ENCODE results near the gene PHF21B.
"Not testable (repeated sequence)": the region's sequence is repeated elsewhere in the genome, so short reads cannot be mapped to it uniquely, and the experiment has no call there.

The PHF21B gene

GRCh38 chr22:44961682-44962081 is 48.1 kb downstream of the PHF21B start:
- not testable (repeated sequence) for DNase-seq (ENCODE audit: low spot score)

GRCh38 chr22:44956840-44957767 is 52.7 kb downstream of the PHF21B start:
- no peak for DNase-seq (ENCODE audit: low spot score)

GRCh38 chr22:44955102-44955501 is 54.7 kb downstream of the PHF21B start:
- no peak for DNase-seq (ENCODE audit: low spot score)

DNA sequence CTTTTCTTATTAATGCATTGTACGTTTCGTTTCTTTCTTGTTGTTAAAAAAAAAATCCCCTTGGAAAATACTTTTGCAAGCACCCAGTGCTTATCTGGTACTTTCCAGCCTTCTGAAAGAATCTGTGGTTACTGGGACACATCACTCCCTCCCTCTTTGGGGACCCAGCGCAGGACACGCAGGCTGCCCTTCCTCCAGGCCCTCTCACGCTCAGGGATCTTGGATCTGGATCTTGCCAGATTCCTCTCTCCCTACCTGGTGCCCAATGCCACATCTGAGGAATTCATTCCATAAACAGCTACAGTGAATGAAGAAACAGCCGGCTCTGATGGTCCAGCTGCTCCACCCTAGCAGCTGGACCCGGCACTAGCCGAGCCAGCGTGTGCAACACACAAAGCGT is 55.7 kb downstream of the PHF21B start:
- no peak for DNase-seq (ENCODE audit: low spot score)

GRCh38 chr22:44952863-44953746 is 56.7 kb downstream of the PHF21B start:
- DNase-seq (ENCODE audit: low spot score): no peak

DNA sequence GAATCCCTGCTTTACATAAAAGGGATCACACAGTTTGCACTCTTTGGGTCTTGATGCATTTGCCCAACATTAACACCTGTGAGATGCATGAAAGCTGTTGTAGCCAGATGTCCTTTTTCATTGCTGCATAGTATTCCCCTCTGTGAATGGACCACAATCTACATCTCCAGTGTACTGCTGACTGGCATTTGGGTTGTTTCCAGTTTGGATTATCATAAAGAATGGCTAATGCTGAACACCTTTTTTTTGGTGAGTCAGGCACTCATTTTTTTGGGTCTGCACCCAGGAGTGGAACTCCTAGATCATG is 58.3 kb downstream of the PHF21B start:
- no peak for DNase-seq (ENCODE audit: low spot score)

DNA sequence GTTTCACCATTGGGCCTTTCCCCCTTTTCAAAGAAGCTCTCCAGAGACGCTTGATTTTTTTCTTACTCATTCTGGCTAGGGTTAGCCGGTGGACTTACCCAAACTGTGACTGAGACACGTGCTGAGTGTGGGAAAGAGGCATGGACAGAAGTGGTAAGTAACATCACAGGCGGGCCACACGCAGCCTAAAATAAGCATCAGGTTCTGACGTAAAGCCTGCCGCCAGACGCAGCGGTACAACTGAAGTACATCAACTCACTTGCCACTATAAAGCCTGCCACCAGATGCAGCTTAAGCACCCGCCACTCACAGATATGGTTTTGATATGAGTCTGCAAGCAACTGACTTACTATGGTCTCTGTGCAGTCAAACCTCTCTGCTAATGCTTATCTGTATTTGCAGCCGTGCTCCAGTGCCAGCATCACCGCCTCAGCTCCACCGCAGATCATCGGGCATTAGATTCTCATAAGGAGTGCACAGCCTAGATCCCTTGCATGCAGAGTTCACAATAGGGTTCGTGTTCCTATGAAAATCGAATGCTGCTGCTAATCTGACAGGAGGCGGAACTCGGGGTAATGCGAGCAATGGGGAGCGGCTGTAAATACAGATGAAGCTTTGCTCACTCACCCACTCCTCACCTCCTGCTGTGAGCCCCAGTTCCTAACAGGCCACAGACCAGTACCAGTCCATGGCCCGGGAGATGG is 58.8 kb downstream of the PHF21B start:
- no peak for DNase-seq (ENCODE audit: low spot score)

GRCh38 chr22:44947846-44948245 is 62.0 kb downstream of the PHF21B start:
- DNase-seq (ENCODE audit: low spot score): no peak

GRCh38 chr22:44947049-44947448 is 62.8 kb downstream of the PHF21B start:
- no peak for DNase-seq (ENCODE audit: low spot score)

GRCh38 chr22:44944883-44945601 is 64.8 kb downstream of the PHF21B start:
- DNase-seq (ENCODE audit: low spot score): no peak

DNA sequence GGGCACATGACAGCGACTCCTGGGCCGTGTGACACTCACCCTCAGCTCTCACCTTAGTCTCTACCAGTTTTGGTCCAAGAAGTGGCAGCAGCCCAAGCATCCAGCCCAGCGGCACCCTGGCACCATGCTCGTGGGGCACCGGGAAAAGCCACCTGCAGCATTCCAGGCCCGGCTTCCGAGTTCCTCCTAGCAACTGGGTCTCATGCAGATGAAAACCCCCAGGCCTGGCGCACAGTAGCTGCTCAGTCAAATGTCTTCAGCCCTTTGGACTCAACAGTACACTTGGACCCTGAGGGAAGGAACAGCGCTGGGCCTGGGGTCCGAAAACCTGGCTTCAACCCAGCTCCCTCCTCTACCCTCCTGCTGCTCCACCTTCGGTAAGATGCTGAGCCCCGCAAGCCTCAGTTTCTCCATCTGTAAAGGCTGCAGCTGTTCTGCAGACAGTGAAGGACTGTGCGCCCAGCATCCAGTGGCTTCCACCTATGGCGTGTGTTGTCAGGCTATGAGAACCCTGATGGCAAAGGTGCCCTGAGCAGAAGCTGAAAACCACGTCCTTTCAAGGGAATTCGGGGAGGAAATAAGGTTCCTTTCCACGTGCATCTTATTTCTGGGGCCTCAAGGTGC is 66.0 kb downstream of the PHF21B start:
- no peak for DNase-seq (ENCODE audit: low spot score)

DNA sequence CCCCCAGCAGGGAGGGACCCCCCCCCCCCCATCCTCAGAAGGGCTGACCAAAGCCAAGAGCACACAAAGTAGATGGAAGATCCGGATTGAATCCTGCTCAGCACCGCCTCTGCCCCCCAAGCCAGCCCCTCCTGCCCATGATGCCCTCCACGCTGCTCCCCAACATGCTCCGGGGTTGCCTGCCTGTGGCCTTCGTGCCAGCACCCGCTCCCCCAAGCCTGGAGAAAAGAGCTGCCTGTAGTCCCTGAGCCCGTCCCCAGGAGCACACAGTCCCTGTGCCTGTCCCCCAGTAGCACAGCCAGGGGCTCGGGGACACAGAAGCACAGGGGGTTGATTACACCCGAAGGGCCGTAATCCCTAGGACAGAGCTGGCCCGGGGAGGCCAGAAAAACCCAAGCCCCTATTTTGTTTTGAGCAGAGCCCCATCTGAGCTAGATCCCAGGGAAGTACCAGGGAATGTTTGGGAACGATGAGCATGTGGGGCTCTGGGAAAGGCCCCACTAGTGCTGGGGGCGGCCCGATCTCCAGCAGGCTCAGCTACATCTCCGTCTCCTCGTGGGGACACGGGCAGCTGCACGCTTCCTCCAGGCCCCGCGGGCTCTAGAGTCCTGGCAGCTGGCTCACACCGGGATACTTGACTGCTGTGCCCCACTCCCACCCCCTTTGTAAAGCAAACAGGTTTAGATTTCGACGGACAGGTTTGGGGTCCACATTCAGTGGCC is 66.7 kb downstream of the PHF21B start:
- DNase-seq (ENCODE audit: low spot score): no peak

DNA sequence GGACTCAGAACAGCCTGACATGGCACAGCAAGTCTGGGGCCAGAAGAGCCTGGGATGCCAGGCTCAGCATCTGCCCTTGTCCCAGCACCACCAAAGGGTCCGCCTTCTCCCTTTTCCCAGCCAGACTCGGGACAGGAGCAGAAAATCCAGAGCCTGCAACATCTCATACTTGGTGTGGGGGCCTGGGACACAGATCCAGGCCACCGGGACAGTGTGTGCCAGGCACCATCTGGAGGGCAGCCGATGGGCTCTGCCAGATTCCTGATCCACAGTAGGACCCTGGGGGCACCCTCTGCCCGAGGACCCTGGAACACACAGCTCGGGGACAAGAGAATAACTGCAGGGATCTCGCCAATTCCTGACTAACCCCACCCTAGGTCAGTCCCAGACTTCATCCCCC is 67.7 kb downstream of the PHF21B start:
- no peak for DNase-seq (ENCODE audit: low spot score)

DNA sequence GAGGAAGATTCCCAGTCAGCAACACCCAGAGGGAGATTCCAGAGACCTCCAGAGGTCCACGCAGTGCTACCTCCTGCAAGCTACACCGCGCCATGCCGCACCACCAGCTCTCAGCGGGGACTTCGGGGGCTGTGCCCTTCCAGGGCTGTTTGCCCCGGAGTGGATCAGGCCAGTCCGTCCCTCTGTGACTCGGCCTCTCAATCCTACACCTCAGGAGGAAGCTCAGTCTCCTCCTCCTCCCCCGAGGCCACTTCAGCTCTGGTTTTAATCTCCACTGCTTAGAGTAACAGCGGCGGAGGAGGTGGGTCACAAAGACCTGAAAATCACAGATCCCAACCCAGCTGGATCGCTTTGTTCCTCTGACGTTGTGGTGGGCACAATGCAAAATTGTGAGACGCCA is 68.6 kb downstream of the PHF21B start:
- DNase-seq (ENCODE audit: low spot score): no peak

DNA sequence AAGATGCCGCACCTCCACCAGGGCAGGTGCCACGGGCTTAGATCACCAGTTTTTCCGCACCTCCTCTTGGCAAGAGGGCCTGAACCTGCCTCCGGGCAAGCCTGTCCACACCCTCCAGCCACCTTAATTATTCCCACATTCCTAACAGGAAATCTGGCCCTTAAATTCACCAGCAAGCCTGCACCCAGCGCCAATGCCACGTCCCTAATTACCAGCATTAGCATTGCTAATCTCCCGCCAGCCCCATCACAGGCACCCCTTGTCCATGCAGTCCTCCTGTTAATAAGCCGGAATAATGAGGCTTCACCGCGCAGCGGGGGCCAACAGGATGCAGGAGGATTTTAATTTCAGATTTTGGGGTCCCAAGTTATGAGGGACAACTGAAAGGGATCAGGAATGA is 69.7 kb downstream of the PHF21B start:
- no peak for DNase-seq (ENCODE audit: low spot score)

DNA sequence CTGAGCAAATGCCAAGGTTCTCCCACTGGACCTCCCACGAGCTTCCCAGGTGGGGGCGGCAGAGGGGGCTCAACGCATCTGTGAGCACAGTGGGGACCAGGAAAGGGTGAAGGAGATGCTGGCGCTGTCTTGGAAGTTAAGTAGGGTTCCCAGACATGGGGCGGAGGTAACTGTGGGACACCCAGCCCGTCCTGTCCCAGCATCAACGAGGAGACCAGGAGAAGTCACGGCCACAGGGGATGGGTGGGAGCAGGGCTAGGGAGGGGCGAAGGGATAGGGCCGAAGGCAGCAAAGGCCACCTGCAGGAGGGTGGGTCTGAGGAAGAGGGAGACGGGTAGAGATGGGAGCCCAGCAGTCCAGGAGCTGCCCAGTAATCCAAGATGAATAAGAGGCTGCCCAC is 70.4 kb downstream of the PHF21B start:
- DNase-seq (ENCODE audit: low spot score): no peak

GRCh38 chr22:44938886-44939285 is 70.9 kb downstream of the PHF21B start:
- no peak for DNase-seq (ENCODE audit: low spot score)

- DNase-seq (ENCODE audit: low spot score): no peak
Measured at GRCh38 chr22:44937216-44937615, 72.6 kb downstream of the PHF21B start.

DNA sequence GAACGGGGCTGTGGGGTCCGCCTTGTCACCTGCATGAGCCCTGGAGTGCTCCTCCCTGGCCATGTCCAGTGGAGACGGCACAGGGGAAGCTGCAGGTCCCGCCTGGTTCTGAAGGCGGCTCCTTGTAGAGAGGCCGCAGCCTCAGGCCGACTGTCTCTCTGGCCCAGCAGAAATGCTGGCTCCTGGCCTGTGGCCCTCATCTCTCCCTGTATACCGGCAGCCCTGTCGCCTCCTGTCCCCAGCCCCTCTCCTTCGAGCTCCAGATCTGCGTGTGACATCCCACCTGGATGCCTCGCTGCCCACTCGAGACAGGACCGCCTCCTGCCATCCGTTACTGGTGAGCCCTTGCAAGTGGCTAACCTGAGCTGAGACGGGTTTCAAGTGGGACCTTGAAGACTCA is 73.6 kb downstream of the PHF21B start:
- DNase-seq (ENCODE audit: low spot score): no peak

GRCh38 chr22:44935724-44936123 is 74.1 kb downstream of the PHF21B start:
- no peak for DNase-seq (ENCODE audit: low spot score)

GRCh38 chr22:44934454-44934735 is 75.4 kb downstream of the PHF21B start:
- DNase-seq (ENCODE audit: low spot score): no peak
